Activated CD8-positive, alpha-beta T cell treated with anti-CD3 and anti-CD28 coated beads for 36 hours (primary cell): Measurements from ENCODE around the gene GPI. TPM values are rescaled to one million over a fixed set of nuclear protein-coding genes. Genes with fewer than 3 reads are reported as not detected.

Experiments
- ATAC-seq: fragments of 200-7000 bp; cut with Tn5 transposase; one replicate; pipeline ENCODE4 v1.10.0; 2021; ENCODE audit warnings: mild to moderate bottlenecking, moderate library complexity
- CTCF ChIA-PET: fragments of 350-600 bp; sonication (Branson Sonifier 250); formaldehyde crosslinking; loops from one replicate; lab custom pipeline; 2021; ENCODE audit warnings: antibody characterized with exemption; lab: Charles Lee
- POLR2A ChIA-PET: fragments of 350-600 bp; sonication (Branson Sonifier 250); formaldehyde crosslinking; loops from one replicate; lab custom pipeline; 2021; ENCODE audit warnings: antibody characterized with exemption; lab: Charles Lee
- DNase-seq: peaks from one replicate; pipeline ENCODE4 v3.0.0-alpha.2; 2020
- H3K27ac Mint-ChIP-seq: one replicate; pipeline ENCODE4 v1.8.0; 2021; ENCODE audit warnings: mild to moderate bottlenecking, mixed read lengths
- H3K27me3 Mint-ChIP-seq: one replicate; pipeline ENCODE4 v1.8.0; 2021; ENCODE audit warnings: mixed read lengths
- H3K36me3 Mint-ChIP-seq: one replicate; pipeline ENCODE4 v1.8.0; 2021; ENCODE audit warnings: low read depth, mixed read lengths
- H3K4me1 Mint-ChIP-seq: one replicate; pipeline ENCODE4 v1.8.0; 2021; ENCODE audit warnings: low read depth, mixed read lengths
- H3K4me3 Mint-ChIP-seq: one replicate; pipeline ENCODE4 v1.8.0; 2021; ENCODE audit warnings: mild to moderate bottlenecking, moderate library complexity, mixed read lengths
- H3K9me3 Mint-ChIP-seq: one replicate; pipeline ENCODE4 v1.8.0; 2021; ENCODE audit warnings: mixed read lengths
- CTCF ChIP-seq: fragments of 200-600 bp; IDR thresholded peaks from one replicate; pipeline ENCODE4 v1.8.0; 2022; ENCODE audit warnings: antibody characterized with exemption, mild to moderate bottlenecking
- intact Hi-C: fragments of 100-400 bp; cut with micrococcal nuclease; formaldehyde crosslinking; loops from one replicate; pipeline ENCODE4 v1.10.0; 2022
- total RNA-seq, 2 experiments: library from RNA; stranded (reverse); gene quantifications; one replicate each; pipeline ENCODE4 v1.2.3, GENCODE V29; 2021

The GPI gene
- total RNA-seq, 2 experiments from 2014 or later = 847 to 870 TPM

- peaks cover 6% of the 10 kb centered on the region for H3K4me1 Mint-ChIP-seq
- ATAC-seq (peak; percentile 65), DNase-seq (peak; percentile 70)
- POLR2A ChIA-PET = no interaction called here
- intact Hi-C loops = no loop called here
- H3K36me3 Mint-ChIP-seq = peaks cover 7% of the 10 kb centered on the region
- peak overlapping the region; percentile 60 for H3K27ac Mint-ChIP-seq
- H3K9me3 Mint-ChIP-seq = no peaks in the 10 kb centered on the region
- peak; percentile 93 for TF ChIP-seq CTCF
- no peaks in the 10 kb centered on the region for H3K27me3 Mint-ChIP-seq
- no peak overlapping the region for H3K4me3 Mint-ChIP-seq
- CTCF ChIA-PET = interaction anchor here (0.8 to 2.8 kb wide), 16 partner anchors 10 to 217 kb away, joined by 3 to 16 read pairs (median 4); no protein-coding TSS in a partner anchor
Observed at GRCh38 chr19:34336781-34337271, 28.2 kb upstream of the GPI start.

GRCh38 chr19:34337739-34338138, 27.3 kb upstream of the GPI start:
- no peak overlapping the region for H3K27ac Mint-ChIP-seq
- DNase-seq (no peak), ATAC-seq (no peak)
- H3K4me1 Mint-ChIP-seq = peaks cover 6% of the 10 kb centered on the region
- no peak for TF ChIP-seq CTCF
- intact Hi-C loops = no loop called here
- H3K27me3 Mint-ChIP-seq = no peaks in the 10 kb centered on the region
- no peak overlapping the region for H3K4me3 Mint-ChIP-seq
- no peaks in the 10 kb centered on the region for H3K9me3 Mint-ChIP-seq
- peaks cover 7% of the 10 kb centered on the region for H3K36me3 Mint-ChIP-seq
- POLR2A ChIA-PET = interaction anchor here (1.5 kb wide), 1 partner anchor 49 kb away, joined by 4 read pairs; no protein-coding TSS in a partner anchor
- CTCF ChIA-PET = interaction anchor here (0.7 to 2.8 kb wide), 16 partner anchors 9 to 218 kb away, joined by 3 to 16 read pairs (median 4); no protein-coding TSS in a partner anchor

GRCh38 chr19:34341935-34342680, 22.9 kb upstream of the GPI start:
- H3K4me1 Mint-ChIP-seq = peaks cover 6% of the 10 kb centered on the region
- TF ChIP-seq CTCF = no peak
- ATAC-seq (no peak), DNase-seq (no peak)
- intact Hi-C loops = loop anchor here (10.0 kb wide), 1 partner anchor 117 kb away; no protein-coding TSS in a partner anchor
- no peak overlapping the region for H3K27ac Mint-ChIP-seq
- H3K36me3 Mint-ChIP-seq = peaks cover 10% of the 10 kb centered on the region
- CTCF ChIA-PET = interaction anchor here (1.0 to 1.1 kb wide), 2 partner anchors 15 to 116 kb away, joined by 3 read pairs; no protein-coding TSS in a partner anchor
- no peaks in the 10 kb centered on the region for H3K9me3 Mint-ChIP-seq
- no peaks in the 10 kb centered on the region for H3K27me3 Mint-ChIP-seq
- no peak overlapping the region for H3K4me3 Mint-ChIP-seq
- POLR2A ChIA-PET = interaction anchor here (1.4 kb wide), 1 partner anchor 14 kb away, joined by 3 read pairs; no protein-coding TSS in a partner anchor

GRCh38 chr19:34343751-34344150, 21.2 kb upstream of the GPI start:
- no peak overlapping the region for H3K27ac Mint-ChIP-seq
- TF ChIP-seq CTCF = no peak
- CTCF ChIA-PET = interaction anchor here (0.6 to 1.4 kb wide), 3 partner anchors 27 to 128 kb away, joined by 3 read pairs; no protein-coding TSS in a partner anchor

More at GRCh38 chr19:34343751-34344150, 21.2 kb upstream of the GPI start:
- ATAC-seq (no peak), DNase-seq (no peak)
- Mint-ChIP-seq H3K9me3 (no peaks in the 10 kb centered on the region), H3K27me3 (no peaks in the 10 kb centered on the region), H3K4me1 (peaks cover 6% of the 10 kb centered on the region), H3K36me3 (peaks cover 9% of the 10 kb centered on the region), H3K4me3 (no peak overlapping the region)
- intact Hi-C loops = loop anchor here (10.0 kb wide), 1 partner anchor 119 kb away; no protein-coding TSS in a partner anchor
- POLR2A ChIA-PET = interaction anchor here (0.6 kb wide), 1 partner anchor 20 kb away, joined by 3 read pairs; no protein-coding TSS in a partner anchor
